Cardiac muscle cell (in vitro differentiated cells and primary cell): ENCODE data around the gene SLC30A9. TPM values are rescaled to one million over a fixed set of nuclear protein-coding genes. Genes with fewer than 3 reads are reported as not detected.
A peak's percentile ranks its signal among the peaks of the same experiment; 100 is the strongest.

ENCODE experiments used
- DNase-seq, 2 donors: peaks; one replicate each; pipeline versions ENCODE4 v3.0.0 to v3.0.0-alpha.2; 2010 to 2017; ENCODE audit warnings: low read depth in 1 of 2, low spot score in 1 of 2
- H3K27ac ChIP-seq: fragments of 200-600 bp; sonication (generic); 2 replicates; pipeline ENCODE4 v1.5.1; 2016
- H3K27me3 ChIP-seq: fragments of 200-600 bp; sonication (generic); 2 replicates; pipeline ENCODE4 v1.6.0; 2016; ENCODE audit warnings: control low read depth
- H3K36me3 ChIP-seq: fragments of 200-600 bp; sonication (generic); 2 replicates; pipeline ENCODE4 v1.5.1; 2016; ENCODE audit warnings: control low read depth
- H3K4me1 ChIP-seq: fragments of 200-600 bp; sonication (generic); 2 replicates; pipeline ENCODE4 v1.8.1; 2017; ENCODE audit warnings: low read depth, mild to moderate bottlenecking, mixed run types
- H3K4me3 ChIP-seq: fragments of 200-600 bp; sonication (generic); 2 replicates; pipeline ENCODE4 v1.5.1; 2016; ENCODE audit warnings: mild to moderate bottlenecking
- H3K9me3 ChIP-seq: fragments of 200-600 bp; sonication (generic); 2 replicates; pipeline ENCODE4 v1.5.1; 2017; ENCODE audit warnings: low read depth, mild to moderate bottlenecking, control low read depth
- CTCF ChIP-seq: IDR thresholded peaks from 2 replicates; pipeline ENCODE4 v1.5.1; 2012; ENCODE audit warnings: low read depth, mild to moderate bottlenecking, low read length
- polyA plus RNA-seq: library from polyadenylated mRNA; unstranded; fragments of >200 nt; fragmentation: Nextera tagmentation; extraction: Ambion mirVana; gene quantifications from 2 replicates; pipeline ENCODE4 v1.2.1, GENCODE V29; 2016
- total RNA-seq: library from RNA; depleted of rRNA; stranded (reverse); fragments of >200 nt; gene quantifications from 2 replicates; pipeline ENCODE4 v1.2.3, GENCODE V29; 2016

SLC30A9 gene
- total and polyA plus RNA-seq, 2 experiments from 2014 or later, result 62.2 to 99.1 TPM

- peak overlapping the region; percentile 1 for H3K4me3 ChIP-seq
- no peaks in the 10 kb centered on the region for H3K27me3 ChIP-seq
- TF ChIP-seq CTCF, result no peak
- peak overlapping the region; percentile 79 for H3K27ac ChIP-seq
- H3K9me3 ChIP-seq, result no peaks in the 10 kb centered on the region
- peaks cover 18% of the 10 kb centered on the region for H3K4me1 ChIP-seq
- peaks cover 11% of the 10 kb centered on the region for H3K36me3 ChIP-seq
- DNase-seq, result no peak
These were observed 9.0 kb downstream of the SLC30A9 start for GRCh38 chr4:41999321-41999720.

GRCh38 chr4:42008011-42008786 lies 17.9 kb downstream of the SLC30A9 start:
- Histone ChIP-seq H3K27ac (peak overlapping the region; percentile 53), H3K9me3 (no peaks in the 10 kb centered on the region), H3K36me3 (peaks cover 6% of the 10 kb centered on the region), H3K4me3 (no peak overlapping the region), H3K27me3 (no peaks in the 10 kb centered on the region), H3K4me1 (peaks cover 8% of the 10 kb centered on the region)
- no peak for DNase-seq
- TF ChIP-seq CTCF, result no peak

GRCh38 chr4:42015438-42015837 lies 25.1 kb downstream of the SLC30A9 start:
- DNase-seq, result no peak
- H3K4me1 ChIP-seq, result no peaks in the 10 kb centered on the region
- H3K4me3 ChIP-seq, result no peak overlapping the region
- no peaks in the 10 kb centered on the region for H3K9me3 ChIP-seq
- H3K36me3 ChIP-seq, result peaks cover 20% of the 10 kb centered on the region
- H3K27me3 ChIP-seq, result no peaks in the 10 kb centered on the region
- TF ChIP-seq CTCF, result no peak
- no peak overlapping the region for H3K27ac ChIP-seq

GRCh38 chr4:42018451-42018850 lies 28.1 kb downstream of the SLC30A9 start:
- no peaks in the 10 kb centered on the region for H3K4me1 ChIP-seq
- no peak overlapping the region for H3K4me3 ChIP-seq
- no peaks in the 10 kb centered on the region for H3K27me3 ChIP-seq
- H3K9me3 ChIP-seq, result no peaks in the 10 kb centered on the region
- H3K27ac ChIP-seq, result no peak overlapping the region
- DNase-seq, result peak in 1 of 2 donors; percentile 12
- TF ChIP-seq CTCF, result no peak
- H3K36me3 ChIP-seq, result peaks cover 28% of the 10 kb centered on the region

- no peaks in the 10 kb centered on the region for H3K4me1 ChIP-seq
- H3K9me3 ChIP-seq, result no peaks in the 10 kb centered on the region
- TF ChIP-seq CTCF, result no peak
- no peak overlapping the region for H3K4me3 ChIP-seq
- no peaks in the 10 kb centered on the region for H3K27me3 ChIP-seq
- no peak overlapping the region for H3K27ac ChIP-seq
- peak in 1 of 2 donors; percentile 68 for DNase-seq
- H3K36me3 ChIP-seq, result peaks cover 18% of the 10 kb centered on the region
These were observed 58.1 kb downstream of the SLC30A9 start for GRCh38 chr4:42048394-42048793.
